Mesenchymal stem cell (in vitro differentiated cells and primary cell): ENCODE measurements around the gene FBXO42.

Experiments used
- DNase-seq: peaks from one replicate; pipeline ENCODE4 v3.0.0-alpha.2; 2013
- H2AFZ ChIP-seq: one replicate; pipeline ENCODE4 v1.6.1; 2013; ENCODE audit warnings: low read depth, mild to moderate bottlenecking, control low read depth, inconsistent platforms, low read length, moderate library complexity
- H2AK5ac ChIP-seq: 2 replicates; pipeline ENCODE4 v1.6.1; 2013; ENCODE audit warnings: low read length, moderate library complexity, mild to moderate bottlenecking, inconsistent platforms; ENCODE audit not compliant: severe bottlenecking
- H2BK120ac ChIP-seq: one replicate; pipeline ENCODE4 v1.6.1; 2013; ENCODE audit warnings: low read depth, mild to moderate bottlenecking, inconsistent platforms, low read length, moderate library complexity
- H2BK12ac ChIP-seq, 2 experiments: one replicate each; pipeline ENCODE4 v1.6.1; 2013; ENCODE audit warnings: inconsistent platforms in 2 of 2, low read length in 2 of 2, mild to moderate bottlenecking in 2 of 2, moderate library complexity in 2 of 2, control low read depth in 1 of 2
- H2BK15ac ChIP-seq: one replicate; pipeline ENCODE4 v1.6.1; 2013; ENCODE audit warnings: mild to moderate bottlenecking, low read depth, inconsistent platforms; ENCODE audit not compliant: poor library complexity, severe bottlenecking
- H2BK5ac ChIP-seq: 2 replicates; pipeline ENCODE4 v1.6.1; 2013; ENCODE audit warnings: low read depth, mild to moderate bottlenecking, low read length, control low read depth, inconsistent platforms; ENCODE audit not compliant: poor library complexity, severe bottlenecking
- H3K14ac ChIP-seq, 2 experiments: one replicate each; pipeline ENCODE4 v1.6.1; 2013; ENCODE audit warnings: inconsistent platforms in 2 of 2, low read length in 2 of 2, control low read depth in 1 of 2, mild to moderate bottlenecking in 1 of 2, moderate library complexity in 1 of 2
- H3K18ac ChIP-seq, 2 experiments: one replicate each; pipeline ENCODE4 v1.6.1; 2013; ENCODE audit warnings: inconsistent platforms in 2 of 2, low read length in 2 of 2, control low read depth in 1 of 2, low read depth in 1 of 2, mild to moderate bottlenecking in 1 of 2
- H3K23ac ChIP-seq, 2 experiments: one replicate each; pipeline ENCODE4 v1.6.1; 2013; ENCODE audit warnings: inconsistent platforms in 2 of 2, low read length in 2 of 2, mild to moderate bottlenecking in 2 of 2, moderate library complexity in 2 of 2, control low read depth in 1 of 2
- H3K27ac ChIP-seq: 2 replicates; pipeline ENCODE4 v1.5.1; 2013; ENCODE audit warnings: mild to moderate bottlenecking, moderate library complexity, low read length, control low read depth, inconsistent platforms; ENCODE audit not compliant: poor library complexity, severe bottlenecking
- H3K27me3 ChIP-seq, 2 experiments: 2 replicates each; pipeline versions ENCODE4 v1.6.1 to v1.7.0; 2013; ENCODE audit warnings: low read length in 2 of 2, mild to moderate bottlenecking in 2 of 2, moderate library complexity in 2 of 2, control low read depth in 1 of 2, inconsistent platforms in 1 of 2; ENCODE audit not compliant: control insufficient read depth in 1 of 2, insufficient read depth in 1 of 2
- H3K36me3 ChIP-seq, 2 experiments: 2 replicates each; pipeline versions ENCODE4 v1.6.1 to v1.7.0; 2013; ENCODE audit warnings: low read length in 2 of 2, control low read depth in 1 of 2, inconsistent platforms in 1 of 2, low read depth in 1 of 2, mild to moderate bottlenecking in 1 of 2; ENCODE audit not compliant: insufficient read depth in 2 of 2, control insufficient read depth in 1 of 2
- H3K4ac ChIP-seq, 2 experiments: one replicate each; pipeline ENCODE4 v1.6.1; 2013; ENCODE audit warnings: inconsistent platforms in 2 of 2, low read length in 2 of 2, mild to moderate bottlenecking in 2 of 2, moderate library complexity in 2 of 2, control low read depth in 1 of 2, low read depth in 1 of 2
- H3K4me1 ChIP-seq: 2 replicates; pipeline ENCODE4 v1.6.1; 2013; ENCODE audit warnings: low read depth, low read length, control low read depth; ENCODE audit not compliant: control insufficient read depth, insufficient read depth
- H3K4me2 ChIP-seq: 2 replicates; pipeline ENCODE4 v1.6.1; 2013; ENCODE audit warnings: low read length, mild to moderate bottlenecking, inconsistent platforms; ENCODE audit not compliant: poor library complexity, severe bottlenecking
- H3K4me3 ChIP-seq, 2 experiments: 2 replicates each; pipeline versions ENCODE4 v1.5.1 to v1.7.0; 2013; ENCODE audit warnings: low read length in 2 of 2, mild to moderate bottlenecking in 2 of 2, control low read depth in 1 of 2, low read depth in 1 of 2; ENCODE audit not compliant: insufficient read depth in 1 of 2
- H3K79me1 ChIP-seq: replicated peaks from 2 replicates; pipeline ENCODE4 v1.6.1; 2013; ENCODE audit warnings: mild to moderate bottlenecking, control low read depth, low read length, inconsistent platforms; ENCODE audit not compliant: poor library complexity, severe bottlenecking
- H3K9ac ChIP-seq: 2 replicates; pipeline ENCODE4 v1.7.0; 2013; ENCODE audit warnings: mild to moderate bottlenecking, low read length, moderate library complexity
- H3K9me3 ChIP-seq: 2 replicates; pipeline ENCODE4 v1.7.0; 2013; ENCODE audit warnings: mild to moderate bottlenecking, low read length; ENCODE audit not compliant: control insufficient read depth
- H4K8ac ChIP-seq: one replicate; pipeline ENCODE4 v1.6.1; 2013; ENCODE audit warnings: inconsistent platforms, mild to moderate bottlenecking, low read length, moderate library complexity
- H4K91ac ChIP-seq: one replicate; pipeline ENCODE4 v1.6.1; 2013; ENCODE audit warnings: mild to moderate bottlenecking, low read length, inconsistent platforms
- WGBS: methylation state at CpG from one replicate; pipeline ENCODE4 v1.1.7; 2013; ENCODE audit warnings: mixed read lengths; 5-methylcytosine and 5-hydroxymethylcytosine counted together

The FBXO42 gene

DNA sequence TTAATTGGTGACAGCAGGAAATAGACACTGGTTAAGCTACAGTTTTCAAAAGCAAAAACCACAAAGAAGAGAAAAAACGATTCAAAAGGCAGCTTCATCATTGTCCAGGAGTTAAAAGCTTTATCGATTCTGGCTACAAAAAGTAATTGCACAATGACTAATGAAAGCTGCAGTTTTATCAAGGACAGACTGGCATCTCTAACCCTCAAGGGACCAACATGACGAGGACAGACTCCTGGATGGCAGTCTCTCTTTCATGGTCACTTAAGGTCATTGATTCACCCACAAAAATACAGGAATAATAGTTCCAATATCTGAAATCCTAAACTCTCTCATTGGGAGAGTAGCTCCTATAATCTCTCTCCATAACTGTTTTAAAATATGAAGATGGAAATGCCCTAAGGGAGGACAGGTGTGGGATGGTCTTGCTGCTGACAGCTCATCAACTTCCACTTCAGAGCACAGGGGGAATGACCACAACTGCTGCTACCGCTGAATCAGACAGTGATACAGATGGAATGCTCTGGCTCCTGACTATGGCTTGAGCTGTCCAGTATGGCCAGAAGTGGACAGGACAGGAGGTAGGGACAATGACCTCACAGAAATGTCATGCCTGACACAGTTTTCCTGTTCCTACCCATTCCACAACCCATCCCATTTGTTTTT is 97.9 kb downstream of the FBXO42 start:
- H3K36me3 ChIP-seq, result peaks cover 23 to 63% of the 10 kb centered on the region in 2 experiments
- H3K4me1 ChIP-seq, result peaks cover 14% of the 10 kb centered on the region
- peaks cover 20% of the 10 kb centered on the region for H3K79me1 ChIP-seq
- no peak overlapping the region for H2BK120ac ChIP-seq
- no peak overlapping the region for H3K23ac ChIP-seq
- H3K4me2 ChIP-seq, result no peak overlapping the region
- no peaks in the 10 kb centered on the region for H3K9me3 ChIP-seq
- H3K4ac ChIP-seq, result no peak overlapping the region
- H2AK5ac ChIP-seq, result no peak overlapping the region
- H4K8ac ChIP-seq, result no peak overlapping the region
- H3K9ac ChIP-seq, result no peak overlapping the region
- no peak overlapping the region for H3K14ac ChIP-seq
- 87% methylated on average over 4 of the region's 4 CpGs for WGBS
- H3K27me3 ChIP-seq, result no peaks in the 10 kb centered on the region
- H3K18ac ChIP-seq, result no peak overlapping the region
- no peak overlapping the region for H2BK15ac ChIP-seq
- no peak overlapping the region for H3K27ac ChIP-seq
- no peak overlapping the region for H2AFZ ChIP-seq
- no peak overlapping the region for H4K91ac ChIP-seq
- no peak for DNase-seq
- no peak overlapping the region for H2BK5ac ChIP-seq
- H2BK12ac ChIP-seq, result no peak overlapping the region
- H3K4me3 ChIP-seq, result no peak overlapping the region

DNA sequence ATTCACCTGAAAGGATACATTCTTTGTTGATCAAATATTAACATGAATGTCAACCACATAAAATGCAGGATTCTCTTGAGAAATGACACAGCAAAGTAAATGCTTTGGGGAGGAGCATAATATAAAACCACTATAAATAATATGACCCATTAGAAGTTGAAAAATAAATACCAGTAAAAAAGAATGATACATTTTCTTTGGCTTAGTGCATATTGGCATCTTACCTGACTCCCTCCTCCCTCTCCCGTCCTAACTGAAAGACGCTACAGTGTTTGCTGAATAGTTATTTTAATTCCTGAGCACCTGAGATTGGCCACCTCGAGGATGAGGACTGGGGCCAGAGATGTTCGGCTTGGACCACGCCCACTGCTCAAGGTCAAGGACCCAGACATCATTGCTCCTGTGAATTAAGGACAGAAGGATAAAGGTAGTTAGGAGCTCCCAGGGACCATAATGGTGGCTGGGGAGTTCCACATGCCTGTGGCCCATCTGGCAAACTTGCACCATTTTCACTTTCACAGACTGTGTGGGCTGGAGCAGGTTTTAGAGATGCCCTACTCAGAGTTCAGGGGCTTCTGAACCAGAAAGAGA is 98.9 kb downstream of the FBXO42 start:
- Histone ChIP-seq H3K18ac (no peak overlapping the region), H3K9me3 (no peaks in the 10 kb centered on the region), H3K23ac (no peak overlapping the region), H3K4ac (no peak overlapping the region), H2BK12ac (peak overlapping the region in 1 of 2 experiments; percentile 38), H4K8ac (no peak overlapping the region), H2AFZ (no peak overlapping the region), H3K4me1 (peaks cover 14% of the 10 kb centered on the region), H3K79me1 (peaks cover 16% of the 10 kb centered on the region), H2BK5ac (no peak overlapping the region), H3K14ac (no peak overlapping the region), H3K36me3 (peaks cover 23 to 63% of the 10 kb centered on the region in 2 experiments), H2BK15ac (no peak overlapping the region), H4K91ac (no peak overlapping the region), H3K4me3 (no peak overlapping the region), H3K4me2 (no peak overlapping the region), H2AK5ac (no peak overlapping the region), H3K9ac (no peak overlapping the region), H3K27ac (no peak overlapping the region), H2BK120ac (no peak overlapping the region), H3K27me3 (no peaks in the 10 kb centered on the region)
- no peak for DNase-seq
- WGBS, result 96% methylated on average over 5 of the region's 5 CpGs

DNA sequence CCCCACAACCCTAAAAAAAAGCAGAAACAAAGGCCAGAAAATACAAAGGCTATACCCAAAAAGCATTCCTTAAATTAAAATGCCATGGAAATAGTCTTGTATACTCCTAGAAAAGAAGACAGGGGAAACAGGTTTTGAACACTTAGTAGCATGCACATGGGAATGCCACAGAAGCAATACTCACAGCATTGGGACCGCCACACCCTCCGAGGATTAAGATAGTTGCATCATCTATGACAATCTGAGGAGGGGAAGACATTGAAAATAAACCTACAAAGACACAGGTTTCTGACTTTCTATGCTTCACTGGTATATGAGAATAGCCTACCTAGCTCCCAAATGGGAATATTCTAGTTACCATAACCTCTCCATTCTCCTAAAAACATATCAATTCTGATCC is 99.4 kb downstream of the FBXO42 start:
- H4K91ac ChIP-seq, result no peak overlapping the region
- H2BK15ac ChIP-seq, result no peak overlapping the region
- H3K23ac ChIP-seq, result no peak overlapping the region

DNA sequence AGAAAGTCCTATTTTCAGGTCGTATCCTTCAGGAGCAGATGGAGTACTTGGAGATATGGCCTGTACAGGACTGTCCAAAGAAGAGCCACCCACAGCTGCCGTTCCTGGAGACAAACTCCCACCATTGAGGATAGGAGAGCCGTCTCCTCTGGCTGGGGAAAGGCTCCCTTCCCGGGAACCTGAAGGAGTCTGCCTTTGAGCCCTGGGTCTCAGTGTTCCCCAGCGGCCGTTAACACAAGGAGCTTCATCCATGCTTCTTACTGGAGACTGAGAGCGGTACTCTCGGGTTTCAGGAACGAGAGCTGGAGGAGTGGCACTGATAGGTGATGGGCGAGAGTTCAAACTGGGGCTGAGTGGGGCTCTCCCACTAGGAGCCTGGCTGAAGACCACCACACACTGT is 100.9 kb downstream of the FBXO42 start:
- DNase-seq, result no peak
- no peaks in the 10 kb centered on the region for H3K27me3 ChIP-seq
- H3K79me1 ChIP-seq, result peaks cover 17% of the 10 kb centered on the region
- H3K14ac ChIP-seq, result no peak overlapping the region
- no peak overlapping the region for H4K91ac ChIP-seq
- H3K27ac ChIP-seq, result no peak overlapping the region
- H2AK5ac ChIP-seq, result no peak overlapping the region
- H3K9me3 ChIP-seq, result no peaks in the 10 kb centered on the region
- H2BK5ac ChIP-seq, result no peak overlapping the region
- WGBS, result 92% methylated on average over 10 of the region's 10 CpGs
- peaks cover 28 to 67% of the 10 kb centered on the region in 2 experiments for H3K36me3 ChIP-seq
- H3K4ac ChIP-seq, result no peak overlapping the region
- peaks cover 15% of the 10 kb centered on the region for H3K4me1 ChIP-seq
- H3K4me2 ChIP-seq, result no peak overlapping the region
- no peak overlapping the region for H2AFZ ChIP-seq
- no peak overlapping the region for H2BK15ac ChIP-seq
- no peak overlapping the region for H3K18ac ChIP-seq
- no peak overlapping the region for H3K9ac ChIP-seq
- H3K23ac ChIP-seq, result no peak overlapping the region
- H3K4me3 ChIP-seq, result no peak overlapping the region
- H2BK120ac ChIP-seq, result no peak overlapping the region
- H4K8ac ChIP-seq, result no peak overlapping the region
- no peak overlapping the region for H2BK12ac ChIP-seq

More for the DNA sequence above, 99.4 kb downstream of the FBXO42 start:
- Histone ChIP-seq H3K4ac (no peak overlapping the region), H2BK120ac (no peak overlapping the region), H3K27me3 (no peaks in the 10 kb centered on the region), H3K27ac (no peak overlapping the region), H2AFZ (no peak overlapping the region), H3K79me1 (peaks cover 15% of the 10 kb centered on the region), H3K18ac (no peak overlapping the region), H3K14ac (no peak overlapping the region), H3K4me1 (peaks cover 15% of the 10 kb centered on the region), H3K4me3 (no peak overlapping the region), H4K8ac (no peak overlapping the region), H3K4me2 (no peak overlapping the region), H3K9ac (no peak overlapping the region), H2BK12ac (no peak overlapping the region), H3K9me3 (no peaks in the 10 kb centered on the region), H2AK5ac (no peak overlapping the region), H2BK5ac (no peak overlapping the region), H3K36me3 (peaks cover 23 to 63% of the 10 kb centered on the region in 2 experiments)
- WGBS, result 100% methylated on average over 1 of the region's 2 CpGs
- DNase-seq, result no peak
